HG03442 (cell line): Measurements from ENCODE around the gene C6orf163.
"Not testable (repeated sequence)": the region's sequence is repeated elsewhere in the genome, so short reads cannot be mapped to it uniquely, and the experiment has no call there.

ENCODE experiments used
- ATAC-seq: cut with Tn5 transposase; IDR thresholded peaks from one replicate; pipeline ENCODE4 v1.9.1; 2021; ENCODE audit warnings: mild to moderate bottlenecking, moderate library complexity; ENCODE audit not compliant: unreplicated experiment

C6orf163 gene

DNA sequence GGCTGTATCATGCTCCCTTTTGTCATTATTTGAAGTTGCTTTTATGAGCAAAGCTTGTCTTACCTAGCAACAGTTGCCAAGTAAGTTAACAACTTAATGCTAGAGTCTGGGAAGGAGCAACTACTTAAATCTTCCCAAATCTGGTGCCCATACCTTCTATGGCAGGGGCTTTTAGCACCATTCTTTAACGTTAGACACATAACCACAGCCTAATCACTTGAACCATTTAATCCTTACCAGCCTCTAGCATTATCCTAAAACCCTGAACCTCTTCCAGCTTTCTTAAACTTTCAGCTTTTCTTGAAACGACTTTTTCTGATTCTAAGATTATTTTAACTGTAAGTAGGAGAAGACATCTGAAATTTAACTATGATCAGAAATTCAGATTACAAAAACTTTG lies at the start of gene C6orf163:
C6orf163 (plus strand) TSS at position 83 of the 400 bp plus-strand sequence; CDS start at position 370, 287 bp downstream.
- ATAC-seq, result no peak

DNA sequence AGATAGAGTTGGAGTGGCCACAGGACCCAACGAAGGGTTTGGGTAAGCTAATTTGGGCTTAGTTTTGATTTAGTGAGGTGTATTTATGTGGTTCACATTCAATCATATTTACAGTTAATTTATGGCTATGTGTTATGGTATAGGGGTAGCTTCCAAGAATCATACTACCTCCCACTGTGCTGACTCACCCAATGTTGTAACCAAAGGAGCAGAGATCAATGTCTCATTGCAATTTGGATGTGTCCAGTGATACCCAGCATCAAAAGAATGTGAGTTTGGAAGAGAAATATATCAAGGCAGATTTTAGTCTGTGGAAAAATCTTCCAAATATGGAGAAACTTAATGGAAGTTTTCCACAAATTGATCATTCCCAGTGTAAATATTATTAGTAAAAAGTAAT lies 47.5 kb upstream of the C6orf163 start:
- ATAC-seq, result no peak

GRCh38 chr6:87301277-87301676 lies 43.3 kb upstream of the C6orf163 start:
- ATAC-seq, result not testable (repeated sequence)

DNA sequence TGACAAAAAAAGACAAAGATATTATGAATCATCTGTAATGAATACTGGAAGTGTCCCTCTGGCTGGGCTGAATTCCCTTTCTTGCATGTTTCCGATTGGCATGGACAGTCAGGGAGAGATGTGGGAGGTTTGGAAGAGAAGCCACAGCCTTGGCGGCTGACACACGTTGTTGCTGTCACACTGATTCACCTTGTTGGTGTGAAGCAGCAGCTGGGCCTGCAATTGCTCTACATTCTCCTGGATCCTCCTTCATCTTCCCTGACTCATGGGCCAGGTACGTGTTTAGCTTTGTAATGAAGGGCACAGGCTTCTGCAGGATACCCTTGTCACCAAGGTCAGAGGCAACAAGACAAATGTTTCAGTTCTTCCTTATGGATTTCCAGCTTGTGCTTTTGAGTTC lies 35.6 kb upstream of the C6orf163 start:
- no peak for ATAC-seq

GRCh38 chr6:87312860-87313259 lies 31.8 kb upstream of the C6orf163 start:
- no peak for ATAC-seq

GRCh38 chr6:87315071-87315470 lies 29.5 kb upstream of the C6orf163 start:
- no peak for ATAC-seq

- ATAC-seq, result no peak
These were observed 25.2 kb upstream of the C6orf163 start for GRCh38 chr6:87319271-87319987.

GRCh38 chr6:87322304-87323212 lies 22.1 kb upstream of the C6orf163 start, which contains the start of gene SMIM8:
TSS of gene SMIM8 (plus strand) at chr6:87322588. CDS start at chr6:87337032, 14,444 bp downstream.
- peak; percentile 98 for ATAC-seq

DNA sequence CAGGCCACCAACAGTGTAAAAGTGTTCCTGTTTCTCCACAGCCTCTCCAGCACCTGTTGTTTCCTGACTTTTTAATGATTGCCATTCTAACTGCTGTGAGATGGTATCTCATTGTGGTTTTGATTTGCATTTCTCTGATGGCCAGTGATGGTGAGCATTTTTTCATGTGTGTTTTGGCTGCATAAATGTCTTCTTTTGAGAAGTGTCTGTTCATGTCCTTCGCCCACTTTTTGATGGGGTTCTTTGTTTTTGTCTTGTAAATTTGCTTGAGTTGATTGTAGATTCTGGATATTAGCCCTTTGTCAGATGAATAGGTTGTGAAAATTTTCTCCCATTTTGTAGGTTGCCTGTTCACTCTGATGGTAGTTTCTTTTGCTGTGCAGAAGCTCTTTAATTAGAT lies 20.7 kb upstream of the C6orf163 start:
- ATAC-seq, result not testable (repeated sequence)

- ATAC-seq, result no peak
These were observed 13.7 kb upstream of the C6orf163 start for GRCh38 chr6:87330961-87331360.

GRCh38 chr6:87333033-87333432 lies 11.6 kb upstream of the C6orf163 start:
- no peak for ATAC-seq

GRCh38 chr6:87333591-87334181 lies 10.9 kb upstream of the C6orf163 start:
- no peak for ATAC-seq

GRCh38 chr6:87334683-87335082 lies 9.9 kb upstream of the C6orf163 start:
- ATAC-seq, result no peak

- ATAC-seq, result no peak
These were observed 8.2 kb upstream of the C6orf163 start for GRCh38 chr6:87336367-87336766.

- no peak for ATAC-seq
These were observed 4.4 kb upstream of the C6orf163 start for GRCh38 chr6:87340230-87340629.

DNA sequence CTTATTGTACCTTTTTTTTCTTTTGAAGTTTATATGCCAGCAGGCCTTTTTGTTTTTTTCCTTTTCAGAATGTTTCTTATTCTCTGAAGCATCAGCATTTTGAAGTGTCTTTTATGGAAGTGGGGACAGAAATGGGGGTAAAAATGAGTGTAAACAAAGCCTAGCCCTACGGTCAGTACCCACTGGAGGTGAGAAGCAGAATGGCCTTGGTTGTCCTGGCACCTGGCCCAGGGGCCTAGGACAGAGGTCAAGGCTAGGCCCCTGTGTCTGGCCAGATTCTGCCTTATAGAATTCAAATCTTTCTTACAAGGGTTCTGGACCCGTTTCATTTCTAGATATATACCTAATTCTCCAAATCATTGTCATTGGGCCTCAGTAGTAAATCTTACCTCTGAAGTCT lies 3.5 kb upstream of the C6orf163 start:
- ATAC-seq, result no peak

DNA sequence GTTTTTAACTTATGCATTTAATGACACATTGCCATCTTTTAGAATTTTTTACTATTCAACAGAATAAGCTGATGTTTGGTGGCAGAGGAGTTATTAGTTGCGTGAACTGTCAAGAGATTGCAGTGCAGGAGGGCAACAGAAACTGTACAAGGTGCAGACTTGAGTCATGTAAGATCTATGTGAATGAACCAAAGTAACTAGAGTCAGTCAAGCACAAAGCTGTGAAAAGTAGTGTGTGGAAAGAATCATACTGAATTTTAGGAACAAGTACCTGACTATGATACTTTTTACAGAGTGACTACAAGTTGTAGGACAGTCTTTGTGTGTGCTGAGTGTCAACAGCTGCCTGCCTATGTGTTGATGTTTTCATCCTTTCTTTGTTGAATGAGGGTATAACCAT lies 2.7 kb upstream of the C6orf163 start:
- peak; percentile 98 for ATAC-seq

GRCh38 chr6:87342829-87343228 lies 1.8 kb upstream of the C6orf163 start:
- ATAC-seq, result no peak

DNA sequence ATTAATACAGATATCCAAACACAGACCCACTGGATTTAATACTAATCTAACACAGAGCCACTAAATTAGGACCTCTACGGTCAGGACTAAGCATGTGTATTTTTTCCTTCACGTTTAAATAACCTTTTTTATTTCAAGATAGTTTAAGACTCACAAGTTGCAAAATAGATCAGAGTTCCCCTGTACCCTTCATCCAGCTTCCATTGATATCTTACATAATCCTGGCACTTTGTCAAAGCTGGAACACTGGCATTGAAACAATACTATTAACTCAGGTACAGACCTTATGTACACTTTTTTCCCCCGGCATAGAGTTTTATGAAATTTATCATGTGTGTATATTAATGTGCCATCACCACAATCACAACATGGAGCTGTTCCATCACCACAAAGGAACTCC lies 2.1 kb downstream of the C6orf163 start:
- ATAC-seq, result no peak

DNA sequence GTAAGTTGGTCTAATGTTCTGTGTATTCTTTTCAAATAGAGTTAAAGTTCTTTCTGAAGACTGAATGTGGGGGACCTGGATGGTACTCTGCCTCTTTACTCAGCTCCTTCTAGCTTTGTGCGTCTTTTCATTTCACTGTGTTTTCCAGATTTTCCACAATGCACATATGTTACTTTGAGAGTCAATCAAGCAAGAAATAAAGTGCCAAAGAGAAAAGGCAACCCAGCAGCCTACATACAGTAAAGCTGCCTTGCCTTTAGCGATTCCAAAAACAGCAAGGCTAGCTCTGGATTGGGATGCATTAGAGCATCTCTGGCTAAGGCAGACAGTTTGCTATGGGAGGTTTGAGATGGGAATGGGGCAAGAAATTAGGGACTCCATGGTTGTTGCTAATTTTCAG lies 5.3 kb downstream of the C6orf163 start:
- ATAC-seq, result no peak

DNA sequence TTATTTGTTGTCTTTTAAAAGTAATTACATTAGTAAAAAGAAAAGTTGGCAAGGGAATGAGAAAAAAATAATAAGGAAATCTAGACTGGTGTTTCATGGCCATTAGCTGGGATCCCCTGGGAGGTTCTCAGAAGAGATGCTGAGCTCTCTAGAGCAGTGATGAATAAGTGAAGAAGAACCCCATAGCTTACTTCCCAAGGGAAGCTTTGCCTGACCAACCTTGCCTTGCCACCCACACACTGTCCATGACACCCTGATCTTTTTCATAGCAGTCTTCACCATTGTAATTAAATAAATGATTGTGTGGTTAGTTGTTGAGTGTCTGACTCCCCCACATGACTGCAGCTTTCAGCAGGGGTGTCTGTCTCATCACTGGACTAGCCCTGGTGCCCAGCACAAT lies 5.9 kb downstream of the C6orf163 start:
- no peak for ATAC-seq

DNA sequence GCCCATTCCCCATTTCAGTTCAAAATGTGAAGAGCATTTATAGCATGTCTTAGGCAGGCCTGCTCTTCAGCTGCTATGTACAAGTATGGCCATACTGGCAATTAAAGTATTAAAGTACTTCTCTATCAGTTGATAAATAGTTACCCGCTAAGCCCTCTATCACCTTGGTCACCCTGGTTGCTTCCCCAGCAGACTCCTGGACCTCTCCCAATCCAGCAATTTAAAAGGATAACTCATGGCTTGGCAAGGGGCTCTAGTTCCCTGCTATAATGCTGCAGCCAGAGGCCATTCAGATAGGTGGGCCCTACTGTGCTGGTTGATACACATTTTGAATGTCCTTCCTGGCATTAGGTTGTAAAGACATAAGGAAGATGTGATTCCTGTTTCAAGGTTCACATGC lies 7.0 kb downstream of the C6orf163 start:
- no peak for ATAC-seq
